D341Med (cell line): Measurements from ENCODE around the gene PRKCA.

Experiments used
- DNase-seq: peaks from one replicate; pipeline ENCODE4 v3.0.0; 2012; ENCODE audit warnings: low spot score

The PRKCA gene

GRCh38 chr17:66654764-66655163 lies 352.4 kb downstream of the PRKCA start:
- DNase-seq, result no peak

GRCh38 chr17:66655461-66655860 lies 353.0 kb downstream of the PRKCA start:
- no peak for DNase-seq

GRCh38 chr17:66655861-66656260 lies 353.4 kb downstream of the PRKCA start:
- DNase-seq, result no peak

- DNase-seq, result no peak
Observed at GRCh38 chr17:66661411-66662256, 359.2 kb downstream of the PRKCA start.

GRCh38 chr17:66662496-66662895 lies 360.1 kb downstream of the PRKCA start:
- no peak for DNase-seq

GRCh38 chr17:66663041-66663606 lies 360.7 kb downstream of the PRKCA start:
- DNase-seq, result no peak

- no peak for DNase-seq
Observed at GRCh38 chr17:66664336-66664735, 361.9 kb downstream of the PRKCA start.

- DNase-seq, result no peak
Observed at GRCh38 chr17:66665194-66665593, 362.8 kb downstream of the PRKCA start.

GRCh38 chr17:66667090-66667489 lies 364.7 kb downstream of the PRKCA start:
- no peak for DNase-seq

GRCh38 chr17:66667491-66668030 lies 365.1 kb downstream of the PRKCA start:
- DNase-seq, result no peak

- no peak for DNase-seq
Observed at GRCh38 chr17:66670206-66670605, 367.8 kb downstream of the PRKCA start.

GRCh38 chr17:66671156-66671555 lies 368.7 kb downstream of the PRKCA start:
- no peak for DNase-seq

- DNase-seq, result peak; percentile 75
Observed at GRCh38 chr17:66673668-66674276, 371.4 kb downstream of the PRKCA start.

- no peak for DNase-seq
Observed at GRCh38 chr17:66675273-66675990, 373.0 kb downstream of the PRKCA start.

GRCh38 chr17:66675991-66676371 lies 373.6 kb downstream of the PRKCA start:
- DNase-seq, result no peak

GRCh38 chr17:66676421-66676820 lies 374.0 kb downstream of the PRKCA start:
- DNase-seq, result no peak

GRCh38 chr17:66677201-66677981 lies 375.0 kb downstream of the PRKCA start:
- no peak for DNase-seq

- no peak for DNase-seq
Observed at GRCh38 chr17:66678061-66678460, 375.6 kb downstream of the PRKCA start.

GRCh38 chr17:66678827-66679226 lies 376.4 kb downstream of the PRKCA start:
- DNase-seq, result no peak

GRCh38 chr17:66679631-66680517 lies 377.5 kb downstream of the PRKCA start:
- DNase-seq, result no peak

- no peak for DNase-seq
Observed at GRCh38 chr17:66682283-66682682, 379.9 kb downstream of the PRKCA start.
